Progenitor cell of endocrine pancreas (in vitro differentiated cells): Measurements from ENCODE around the gene ZNF488. TPM values are rescaled to one million over a fixed set of nuclear protein-coding genes. Genes with fewer than 3 reads are reported as not detected.

Experiments
- DNase-seq: peaks from one replicate; pipeline ENCODE4 v3.0.0; 2021; ENCODE audit warnings: low spot score; ENCODE audit not compliant: unreplicated experiment
- H3K27ac Mint-ChIP-seq: 2 replicates; pipeline ENCODE4 v1.8.0; 2021; ENCODE audit warnings: mild to moderate bottlenecking, moderate library complexity, mixed read lengths
- H3K27me3 Mint-ChIP-seq: 2 replicates; pipeline ENCODE4 v1.8.0; 2021; ENCODE audit warnings: mixed read lengths
- H3K36me3 Mint-ChIP-seq: 2 replicates; pipeline ENCODE4 v1.8.0; 2022; ENCODE audit warnings: mixed read lengths; ENCODE audit not compliant: insufficient read depth
- H3K4me1 Mint-ChIP-seq: 2 replicates; pipeline ENCODE4 v1.8.0; 2021; ENCODE audit warnings: low read depth, mixed read lengths
- H3K4me3 Mint-ChIP-seq: 2 replicates; pipeline ENCODE4 v1.8.0; 2021; ENCODE audit warnings: low read depth, mild to moderate bottlenecking, moderate library complexity, mixed read lengths
- H3K9me3 Mint-ChIP-seq: 2 replicates; pipeline ENCODE4 v1.8.0; 2021; ENCODE audit warnings: low read depth, mixed read lengths
- CTCF ChIP-seq: fragments of 200-600 bp; sonication (generic); IDR thresholded peaks from one replicate; pipeline ENCODE4 v1.5.0; 2021; ENCODE audit warnings: antibody characterized with exemption, mild to moderate bottlenecking; ENCODE audit not compliant: unreplicated experiment
- total RNA-seq: library from RNA; stranded (reverse); gene quantifications from 2 replicates; pipeline ENCODE4 v1.2.1, GENCODE V29; 2021

Gene ZNF488
- total RNA-seq, 1 donor from 2014 or later: 1.0 TPM

DNA sequence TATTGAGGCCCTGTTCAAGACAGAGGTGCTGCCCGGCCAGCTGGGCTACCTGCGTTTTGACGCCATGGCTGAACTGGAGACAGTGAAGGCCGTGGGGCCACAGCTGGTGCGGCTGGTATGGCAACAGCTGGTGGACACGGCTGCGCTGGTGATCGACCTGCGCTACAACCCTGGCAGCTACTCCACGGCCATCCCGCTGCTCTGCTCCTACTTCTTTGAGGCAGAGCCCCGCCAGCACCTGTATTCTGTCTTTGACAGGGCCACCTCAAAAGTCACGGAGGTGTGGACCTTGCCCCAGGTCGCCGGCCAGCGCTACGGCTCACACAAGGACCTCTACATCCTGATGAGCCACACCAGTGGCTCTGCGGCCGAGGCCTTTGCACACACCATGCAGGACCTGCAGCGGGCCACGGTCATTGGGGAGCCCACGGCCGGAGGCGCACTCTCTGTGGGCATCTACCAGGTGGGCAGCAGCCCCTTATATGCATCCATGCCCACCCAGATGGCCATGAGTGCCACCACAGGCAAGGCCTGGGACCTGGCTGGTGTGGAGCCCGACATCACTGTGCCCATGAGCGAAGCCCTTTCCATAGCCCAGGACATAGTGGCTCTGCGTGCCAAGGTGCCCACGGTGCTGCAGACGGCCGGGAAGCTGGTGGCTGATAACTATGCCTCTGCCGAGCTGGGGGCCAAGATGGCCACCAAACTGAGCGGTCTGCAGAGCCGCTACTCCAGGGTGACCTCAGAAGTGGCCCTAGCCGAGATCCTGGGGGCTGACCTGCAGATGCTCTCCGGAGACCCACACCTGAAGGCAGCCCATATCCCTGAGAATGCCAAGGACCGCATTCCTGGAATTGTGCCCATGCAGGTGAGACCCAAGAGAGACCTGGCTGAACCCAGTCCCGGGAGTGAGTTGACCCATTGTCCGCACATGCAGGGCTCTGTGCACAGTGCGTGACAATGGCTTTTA lies 33.1 kb downstream of the ZNF488 start:
- Mint-ChIP-seq H3K27me3 (peaks cover 16% of the 10 kb centered on the region), H3K9me3 (no peaks in the 10 kb centered on the region), H3K36me3 (no peaks in the 10 kb centered on the region), H3K4me3 (no peak overlapping the region), H3K27ac (no peak overlapping the region), H3K4me1 (peaks cover 2% of the 10 kb centered on the region)
- no peak for DNase-seq
- no peak for TF ChIP-seq CTCF

- no peak overlapping the region for H3K4me3 Mint-ChIP-seq
- no peak for DNase-seq
- no peak for TF ChIP-seq CTCF
- H3K27ac Mint-ChIP-seq: no peak overlapping the region
- no peaks in the 10 kb centered on the region for H3K9me3 Mint-ChIP-seq
- peaks cover 21% of the 10 kb centered on the region for H3K27me3 Mint-ChIP-seq
- H3K4me1 Mint-ChIP-seq: peaks cover 2% of the 10 kb centered on the region
- no peaks in the 10 kb centered on the region for H3K36me3 Mint-ChIP-seq
Measured at GRCh38 chr10:47349941-47350371, 34.1 kb downstream of the ZNF488 start.

- H3K4me3 Mint-ChIP-seq: no peak overlapping the region
- H3K36me3 Mint-ChIP-seq: no peaks in the 10 kb centered on the region
- peaks cover 23% of the 10 kb centered on the region for H3K27me3 Mint-ChIP-seq
- H3K9me3 Mint-ChIP-seq: no peaks in the 10 kb centered on the region
- DNase-seq: no peak
- TF ChIP-seq CTCF: no peak
- H3K4me1 Mint-ChIP-seq: peaks cover 2% of the 10 kb centered on the region
- no peak overlapping the region for H3K27ac Mint-ChIP-seq
Measured at GRCh38 chr10:47349516-47349915, 34.6 kb downstream of the ZNF488 start.

- no peak for DNase-seq
- peaks cover 2% of the 10 kb centered on the region for H3K4me1 Mint-ChIP-seq
- peaks cover 25% of the 10 kb centered on the region for H3K27me3 Mint-ChIP-seq
- no peak overlapping the region for H3K27ac Mint-ChIP-seq
- TF ChIP-seq CTCF: no peak
- H3K9me3 Mint-ChIP-seq: no peaks in the 10 kb centered on the region
- H3K36me3 Mint-ChIP-seq: no peaks in the 10 kb centered on the region
- no peak overlapping the region for H3K4me3 Mint-ChIP-seq
Measured at GRCh38 chr10:47348661-47349470, 35.2 kb downstream of the ZNF488 start.

DNA sequence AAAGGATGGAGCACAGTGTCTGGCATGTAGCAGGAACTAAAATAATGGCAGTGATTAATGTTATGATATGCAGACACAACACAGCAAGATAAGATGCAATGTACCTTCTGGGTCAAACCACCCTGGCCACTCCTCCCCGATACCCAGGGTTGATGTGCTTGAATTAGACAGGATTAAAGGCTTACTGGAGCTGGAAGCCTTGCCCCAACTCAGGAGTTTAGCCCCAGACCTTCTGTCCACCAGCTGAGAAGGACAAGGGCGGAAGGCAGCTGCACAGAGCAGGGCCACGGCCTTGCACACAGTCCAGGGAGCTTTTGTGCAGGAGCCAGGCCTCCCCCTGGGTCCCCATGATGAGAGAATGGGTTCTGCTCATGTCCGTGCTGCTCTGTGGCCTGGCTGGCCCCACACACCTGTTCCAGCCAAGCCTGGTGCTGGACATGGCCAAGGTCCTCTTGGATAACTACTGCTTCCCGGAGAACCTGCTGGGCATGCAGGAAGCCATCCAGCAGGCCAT lies 35.9 kb downstream of the ZNF488 start, which contains the start of gene RBP3:
Gene RBP3 (plus strand): TSS at position 226 of the 514 bp plus-strand sequence. CDS start 122 bp downstream, at position 348.
- DNase-seq: no peak
- Mint-ChIP-seq H3K9me3 (no peaks in the 10 kb centered on the region), H3K4me1 (peaks cover 2% of the 10 kb centered on the region), H3K4me3 (no peak within 1 kb of the TSS), H3K36me3 (no peaks in the 10 kb centered on the region), H3K27ac (no peak within 1 kb of the TSS), H3K27me3 (peaks cover 21% of the 10 kb centered on the region)
- TF ChIP-seq CTCF: no peak
